ENCODE results near the gene TOP2B. TPM values are rescaled to one million over a fixed set of nuclear protein-coding genes. Genes with fewer than 3 reads are reported as not detected.

The TOP2B gene
- polyA plus RNA-seq, 1 of the 3 experiments (the other 2 are of a cell fraction) = 20.4 TPM

DNA sequence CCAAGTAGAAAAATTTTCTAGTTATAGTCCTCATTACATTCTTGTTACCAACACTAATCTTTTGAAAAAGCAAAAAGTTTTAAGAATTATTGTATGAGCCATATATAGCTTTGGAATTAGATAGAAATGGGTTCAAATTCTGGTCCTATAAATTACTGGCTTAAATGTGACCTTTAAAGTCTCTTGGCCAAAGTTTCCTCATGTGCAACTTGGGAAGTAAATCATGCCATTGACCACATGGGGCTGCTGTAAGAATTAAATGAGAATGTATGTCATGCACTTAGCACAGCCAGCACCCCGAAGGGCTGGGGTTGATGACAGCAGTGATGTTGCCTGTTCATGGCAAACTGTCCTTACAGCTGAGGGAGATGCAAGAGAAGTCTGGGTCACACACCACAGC is 108.3 kb downstream of the TOP2B start:
- TF ChIP-seq, protein P1, sequence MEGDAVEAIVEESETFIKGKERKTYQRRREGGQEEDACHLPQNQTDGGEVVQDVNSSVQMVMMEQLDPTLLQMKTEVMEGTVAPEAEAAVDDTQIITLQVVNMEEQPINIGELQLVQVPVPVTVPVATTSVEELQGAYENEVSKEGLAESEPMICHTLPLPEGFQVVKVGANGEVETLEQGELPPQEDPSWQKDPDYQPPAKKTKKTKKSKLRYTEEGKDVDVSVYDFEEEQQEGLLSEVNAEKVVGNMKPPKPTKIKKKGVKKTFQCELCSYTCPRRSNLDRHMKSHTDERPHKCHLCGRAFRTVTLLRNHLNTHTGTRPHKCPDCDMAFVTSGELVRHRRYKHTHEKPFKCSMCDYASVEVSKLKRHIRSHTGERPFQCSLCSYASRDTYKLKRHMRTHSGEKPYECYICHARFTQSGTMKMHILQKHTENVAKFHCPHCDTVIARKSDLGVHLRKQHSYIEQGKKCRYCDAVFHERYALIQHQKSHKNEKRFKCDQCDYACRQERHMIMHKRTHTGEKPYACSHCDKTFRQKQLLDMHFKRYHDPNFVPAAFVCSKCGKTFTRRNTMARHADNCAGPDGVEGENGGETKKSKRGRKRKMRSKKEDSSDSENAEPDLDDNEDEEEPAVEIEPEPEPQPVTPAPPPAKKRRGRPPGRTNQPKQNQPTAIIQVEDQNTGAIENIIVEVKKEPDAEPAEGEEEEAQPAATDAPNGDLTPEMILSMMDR (IDR thresholded peaks at IDR 0.05) = peak; percentile 16; the same call in 1 of the 2 replicates
- TF ChIP-seq RCOR1 (IDR thresholded peaks at IDR 0.05; ENCODE audit: low read length) = no peak
- H3K4me1 ChIP-seq (ENCODE audit: control insufficient read depth in 1 of 2, insufficient read depth in 2 of 2, low read depth in 1 of 2, low read length in 1 of 2) = peaks cover 0 to 5% of the 10 kb centered on the region in 2 experiments; a peak in 2 of 4 replicates
- no peaks in the 10 kb centered on the region for H3K9me2 ChIP-seq
- no peaks in the 10 kb centered on the region for H3K9me3 ChIP-seq
- ChIA-PET CTCF (interaction anchor here (1.2 kb wide), 1 partner anchor 37 kb away, joined by 3 read pairs; no protein-coding TSS in a partner anchor), POLR2A (no interaction called here)
- H3K4me2 ChIP-seq = no peak overlapping the region
- no peaks in the 10 kb centered on the region for H3K27me3 ChIP-seq (ENCODE audit: insufficient read depth)
- H2AFZ ChIP-seq (ENCODE audit: low read depth) = no peak overlapping the region
- no peaks in the 10 kb centered on the region for H4K20me1 ChIP-seq (ENCODE audit: insufficient read depth)
- H3K27ac ChIP-seq (ENCODE audit: low read depth in 2 of 2, low read length in 1 of 2) = no peak overlapping the region
- no peak for DNase-seq
- H3K36me3 ChIP-seq (replicated peaks in 1 of 2; ENCODE audit: control insufficient read depth in 1 of 2, insufficient read depth in 2 of 2, low read length in 1 of 2) = no peaks in the 10 kb centered on the region
- no peak overlapping the region for H3K9ac ChIP-seq
- WGBS (ENCODE audit: low lambda C conversion rate) = 89% methylated on average over 1 of the region's 1 CpG
- H3K79me2 ChIP-seq (ENCODE audit: insufficient read depth) = 0 out of 2 replicates have a peak, but pooled peaks cover 2% of the 10 kb centered on the region
- no peak overlapping the region for H3K4me3 ChIP-seq (ENCODE audit: low read depth in 2 of 2, low read length in 1 of 2)
- H3F3A ChIP-seq (replicated peaks; ENCODE audit: insufficient read depth) = peaks cover 4% of the 10 kb centered on the region

DNA sequence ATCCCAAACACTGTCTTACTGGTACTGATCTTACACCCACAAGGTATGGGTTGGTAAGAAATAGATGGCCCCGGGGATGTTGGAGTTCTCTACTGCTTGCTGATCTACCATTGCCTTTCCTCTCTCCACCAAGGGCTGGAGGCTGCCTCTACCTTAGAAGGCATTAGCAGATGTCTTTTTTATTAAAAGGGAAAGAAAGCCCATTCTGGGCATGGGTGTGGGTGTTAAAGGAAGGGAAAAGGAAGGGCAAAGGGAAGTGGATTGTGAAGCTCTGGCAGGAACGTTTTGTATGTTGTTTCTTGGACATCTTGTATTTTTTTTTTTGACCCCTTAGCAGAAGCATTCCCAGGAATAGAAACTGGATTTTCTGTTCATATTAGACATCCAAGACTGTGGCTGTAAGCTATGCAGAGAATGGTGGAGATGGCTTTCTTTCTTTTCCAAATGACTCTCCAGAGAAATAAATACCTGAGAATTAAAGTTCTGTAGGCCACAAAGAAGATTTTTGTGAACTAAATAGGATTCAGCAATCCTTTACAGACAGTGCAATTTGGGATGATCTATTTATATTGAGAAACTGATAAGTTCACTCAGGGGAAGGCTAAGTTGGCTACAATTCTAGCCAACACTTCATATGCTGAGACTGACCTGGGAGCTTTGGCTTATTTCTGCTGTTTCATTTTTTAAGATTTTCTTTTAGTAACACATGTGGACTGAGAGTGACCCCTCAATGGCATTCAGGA is 108.8 kb downstream of the TOP2B start:
- H3K79me2 ChIP-seq (ENCODE audit: insufficient read depth) = peaks cover 8% of the 10 kb centered on the region; the same call in 1 of the 2 replicates
- DNase-seq = no peak
- H3K4me2 ChIP-seq = no peak overlapping the region
- H3K9me3 ChIP-seq = no peaks in the 10 kb centered on the region
- no peaks in the 10 kb centered on the region for H3K9me2 ChIP-seq
- no peak for TF ChIP-seq SMC3 (IDR thresholded peaks at IDR 0.05; ENCODE audit: low read depth, low read length)
- no peak for TF ChIP-seq MEF2A (IDR thresholded peaks at IDR 0.05; ENCODE audit: borderline replicate concordance, low read depth)
- no peak for TF ChIP-seq CHD2 (IDR thresholded peaks at IDR 0.05; ENCODE audit: low read length, partially characterized antibody)
- no peak for TF ChIP-seq RXRA (IDR thresholded peaks at IDR 0.05; ENCODE audit: borderline replicate concordance, low read depth)
- no peak for TF ChIP-seq FOXM1 (IDR thresholded peaks at IDR 0.05; ENCODE audit: low read depth)
- TF ChIP-seq NFIC (IDR thresholded peaks at IDR 0.05; ENCODE audit: borderline replicate concordance) = no peak
- TF ChIP-seq TEAD4 (IDR thresholded peaks at IDR 0.05; ENCODE audit: borderline replicate concordance, insufficient read depth) = no peak
- TF ChIP-seq RCOR1 (IDR thresholded peaks at IDR 0.05; ENCODE audit: low read length) = no peak
- no peak for TF ChIP-seq RAD21 (IDR thresholded peaks at IDR 0.05; ENCODE audit: low read length)
- TF ChIP-seq, protein P2, sequence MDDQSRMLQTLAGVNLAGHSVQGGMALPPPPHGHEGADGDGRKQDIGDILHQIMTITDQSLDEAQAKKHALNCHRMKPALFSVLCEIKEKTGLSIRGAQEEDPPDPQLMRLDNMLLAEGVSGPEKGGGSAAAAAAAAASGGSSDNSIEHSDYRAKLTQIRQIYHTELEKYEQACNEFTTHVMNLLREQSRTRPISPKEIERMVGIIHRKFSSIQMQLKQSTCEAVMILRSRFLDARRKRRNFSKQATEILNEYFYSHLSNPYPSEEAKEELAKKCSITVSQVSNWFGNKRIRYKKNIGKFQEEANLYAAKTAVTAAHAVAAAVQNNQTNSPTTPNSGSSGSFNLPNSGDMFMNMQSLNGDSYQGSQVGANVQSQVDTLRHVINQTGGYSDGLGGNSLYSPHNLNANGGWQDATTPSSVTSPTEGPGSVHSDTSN (IDR thresholded peaks at IDR 0.05) = no peak
- TF ChIP-seq, protein P3, sequence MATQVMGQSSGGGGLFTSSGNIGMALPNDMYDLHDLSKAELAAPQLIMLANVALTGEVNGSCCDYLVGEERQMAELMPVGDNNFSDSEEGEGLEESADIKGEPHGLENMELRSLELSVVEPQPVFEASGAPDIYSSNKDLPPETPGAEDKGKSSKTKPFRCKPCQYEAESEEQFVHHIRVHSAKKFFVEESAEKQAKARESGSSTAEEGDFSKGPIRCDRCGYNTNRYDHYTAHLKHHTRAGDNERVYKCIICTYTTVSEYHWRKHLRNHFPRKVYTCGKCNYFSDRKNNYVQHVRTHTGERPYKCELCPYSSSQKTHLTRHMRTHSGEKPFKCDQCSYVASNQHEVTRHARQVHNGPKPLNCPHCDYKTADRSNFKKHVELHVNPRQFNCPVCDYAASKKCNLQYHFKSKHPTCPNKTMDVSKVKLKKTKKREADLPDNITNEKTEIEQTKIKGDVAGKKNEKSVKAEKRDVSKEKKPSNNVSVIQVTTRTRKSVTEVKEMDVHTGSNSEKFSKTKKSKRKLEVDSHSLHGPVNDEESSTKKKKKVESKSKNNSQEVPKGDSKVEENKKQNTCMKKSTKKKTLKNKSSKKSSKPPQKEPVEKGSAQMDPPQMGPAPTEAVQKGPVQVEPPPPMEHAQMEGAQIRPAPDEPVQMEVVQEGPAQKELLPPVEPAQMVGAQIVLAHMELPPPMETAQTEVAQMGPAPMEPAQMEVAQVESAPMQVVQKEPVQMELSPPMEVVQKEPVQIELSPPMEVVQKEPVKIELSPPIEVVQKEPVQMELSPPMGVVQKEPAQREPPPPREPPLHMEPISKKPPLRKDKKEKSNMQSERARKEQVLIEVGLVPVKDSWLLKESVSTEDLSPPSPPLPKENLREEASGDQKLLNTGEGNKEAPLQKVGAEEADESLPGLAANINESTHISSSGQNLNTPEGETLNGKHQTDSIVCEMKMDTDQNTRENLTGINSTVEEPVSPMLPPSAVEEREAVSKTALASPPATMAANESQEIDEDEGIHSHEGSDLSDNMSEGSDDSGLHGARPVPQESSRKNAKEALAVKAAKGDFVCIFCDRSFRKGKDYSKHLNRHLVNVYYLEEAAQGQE (IDR thresholded peaks at IDR 0.05; ENCODE audit: low read depth, low read length) = no peak
- TF ChIP-seq EP300 (IDR thresholded peaks at IDR 0.05; ENCODE audit: borderline replicate concordance in 1 of 2, low read depth in 1 of 2, low read length in 1 of 2) = no peak
- no peak for TF ChIP-seq GABPA (IDR thresholded peaks at IDR 0.05; ENCODE audit: low read depth)
- TF ChIP-seq FOSL2 (IDR thresholded peaks at IDR 0.05; ENCODE audit: borderline replicate concordance, low read depth) = no peak
- TF ChIP-seq, protein P4, sequence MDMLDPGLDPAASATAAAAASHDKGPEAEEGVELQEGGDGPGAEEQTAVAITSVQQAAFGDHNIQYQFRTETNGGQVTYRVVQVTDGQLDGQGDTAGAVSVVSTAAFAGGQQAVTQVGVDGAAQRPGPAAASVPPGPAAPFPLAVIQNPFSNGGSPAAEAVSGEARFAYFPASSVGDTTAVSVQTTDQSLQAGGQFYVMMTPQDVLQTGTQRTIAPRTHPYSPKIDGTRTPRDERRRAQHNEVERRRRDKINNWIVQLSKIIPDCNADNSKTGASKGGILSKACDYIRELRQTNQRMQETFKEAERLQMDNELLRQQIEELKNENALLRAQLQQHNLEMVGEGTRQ (IDR thresholded peaks at IDR 0.05; ENCODE audit: borderline replicate concordance, low read depth, low read length) = no peak
- TF ChIP-seq SIN3A (IDR thresholded peaks at IDR 0.05; ENCODE audit: borderline replicate concordance, low read depth, low read length) = no peak
- WGBS (ENCODE audit: low lambda C conversion rate) = 70% methylated on average over 2 of the region's 2 CpGs
- ChIA-PET POLR2A (no interaction called here), CTCF (interaction anchor here (1.2 kb wide), 1 partner anchor 38 kb away, joined by 3 read pairs; no protein-coding TSS in a partner anchor)
- H3K9ac ChIP-seq = no peak overlapping the region
- H3K36me3 ChIP-seq (replicated peaks in 1 of 2; ENCODE audit: control insufficient read depth in 1 of 2, insufficient read depth in 2 of 2, low read length in 1 of 2) = no peaks in the 10 kb centered on the region
- H3K4me1 ChIP-seq (ENCODE audit: control insufficient read depth in 1 of 2, insufficient read depth in 2 of 2, low read depth in 1 of 2, low read length in 1 of 2) = peaks cover 0 to 5% of the 10 kb centered on the region in 2 experiments; a peak in 2 of 4 replicates
- no peak overlapping the region for H2AFZ ChIP-seq (ENCODE audit: low read depth)
- no peaks in the 10 kb centered on the region for H4K20me1 ChIP-seq (ENCODE audit: insufficient read depth)
- peaks cover 4% of the 10 kb centered on the region for H3F3A ChIP-seq (replicated peaks; ENCODE audit: insufficient read depth)
- H3K27ac ChIP-seq (ENCODE audit: low read depth in 2 of 2, low read length in 1 of 2) = no peak overlapping the region
- H3K27me3 ChIP-seq (ENCODE audit: insufficient read depth) = no peaks in the 10 kb centered on the region
- H3K4me3 ChIP-seq (ENCODE audit: low read depth in 2 of 2, low read length in 1 of 2) = no peak overlapping the region

Data from SK-N-SH (cell line).